Pancreas (tissue), 10 donors: Measurements from ENCODE around the gene FYN. TPM values are rescaled to one million over a fixed set of nuclear protein-coding genes. Genes with fewer than 3 reads are reported as not detected.

Source experiments
- ATAC-seq, 4 donors: fragments of 200-7000 bp; cut with Tn5 transposase; one replicate each; pipeline versions ENCODE4 v1.8.0 to v1.9.1; 2020; ENCODE audit warnings: mild to moderate bottlenecking in 4 of 4, moderate library complexity in 4 of 4
- DNase-seq, 6 donors: peaks; one replicate each; pipeline ENCODE4 v3.0.0-alpha.2; 2020
- FAIRE-seq: peaks from 2 replicates; lab custom pipeline; 2012; peaks lifted over from hg19 to GRCh38; lab: Jason Lieb, UNC
- H3K27ac ChIP-seq, 4 donors: fragments of 200-600 bp; sonication (generic); 1 replicate in 3 of 4; 2 replicates in 1 of 4; pipeline versions ENCODE4 v1.5.0 to v1.8.0; 2020
- H3K27me3 ChIP-seq, 4 donors: fragments of 200-600 bp; one replicate each; pipeline ENCODE4 v1.8.0; 2021
- H3K36me3 ChIP-seq, 3 donors: fragments of 200-600 bp; sonication (generic) in 1 of 3; one replicate each; pipeline versions ENCODE4 v1.5.0 to v1.8.0; 2020 to 2021
- H3K4me1 ChIP-seq, 3 donors: fragments of 200-600 bp; one replicate each; pipeline ENCODE4 v1.8.0; 2021
- H3K4me3 ChIP-seq, 4 donors: fragments of 200-600 bp; sonication (generic) in 2 of 4; one replicate each; pipeline versions ENCODE4 v1.5.0 to v1.8.0; 2020 to 2021
- H3K9me3 ChIP-seq, 4 donors: fragments of 200-600 bp; one replicate each; pipeline ENCODE4 v1.8.0; 2021
- WGBS, 2 donors: extraction: QIAGEN DNeasy Blood & Tissue Kit; methylation state at CpG; one replicate each; pipeline ENCODE4 v1.1.7; 2013; 5-methylcytosine and 5-hydroxymethylcytosine counted together
- intact Hi-C, 3 donors: fragments of 100-400 bp; cut with DNase I; formaldehyde crosslinking; loops; one replicate each; pipeline versions ENCODE4 v1.11.1 to v1.14.2; 2022
- polyA plus RNA-seq, 2 donors: library from polyadenylated mRNA; stranded (reverse); fragments of 200-250 nt; gene quantifications; one replicate each; pipeline ENCODE4 v1.2.3, GENCODE V29; 2013
- total RNA-seq, 6 donors: library from RNA; stranded (reverse); fragmentation: NEBNext Ultra II Directional in 4 of 6; extraction: Animal tissue kit (Norgen Biotek cat#: 25700) in 4 of 6; gene quantifications; one replicate each; pipeline versions ENCODE4 v1.2.1 to v1.2.4, GENCODE V29; 2021 to 2023
- TF ChIP-seq, protein P1 (sequence below), 4 donors: fragments of 200-600 bp; sonication (generic) in 3 of 4; IDR thresholded peaks; one replicate each; pipeline versions ENCODE4 v1.5.0 to v1.8.0; 2021; ENCODE audit warnings: antibody characterized with exemption in 4 of 4
- donor health status: healthy with polysubstance abuse.
- donor health status: DM: no; HTN: no; CAD: no; lungs with moderate emphysema.
- donor health status: DM: no; HTN: no; CAD: no.
- donor health status: control.
- donor health status: control.
- donor health status: Bipolar disorder and iron deficiency.
- donor health status: DM: yes; HTN: yes; CAD: no.
- donor health status: DM: no; HTN: no; CAD: no.
- donor health status: DM: no; HTN: no; CAD: no.
- donor health status: DM: yes; HTN: yes; CAD: no.

FYN gene
- total and polyA plus RNA-seq, 8 donors, result 6.4 to 21.7 (median 11.9) TPM

DNA sequence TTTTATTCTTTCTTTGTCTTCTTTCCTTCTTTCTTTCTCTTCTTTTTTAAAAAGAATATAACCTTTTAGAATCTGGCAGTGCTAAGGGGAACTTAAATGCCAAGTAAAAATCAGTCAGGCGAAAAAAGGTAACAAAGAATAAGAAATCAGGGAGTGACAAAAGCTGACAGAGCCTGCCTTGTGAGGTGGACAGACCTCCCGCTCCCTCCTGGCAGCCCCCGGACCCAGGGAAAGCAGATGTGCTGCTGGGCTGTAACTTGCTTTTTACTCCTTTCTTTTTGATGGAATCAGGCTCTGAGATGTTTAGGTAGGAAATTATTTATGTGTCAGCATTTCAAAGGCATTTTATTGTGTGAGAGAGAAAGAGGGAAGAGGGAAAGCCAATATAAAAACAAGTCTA is 172.1 kb downstream of the FYN start:
- no peak for FAIRE-seq
- DNase-seq, result no peak
- Histone ChIP-seq H3K4me3 (no peak overlapping the region), H3K4me1 (peaks cover 0 to 3% (median 0%) of the 10 kb centered on the region in 3 donors), H3K9me3 (no peaks in the 10 kb centered on the region), H3K27me3 (no peaks in the 10 kb centered on the region), H3K36me3 (no peaks in the 10 kb centered on the region), H3K27ac (no peak overlapping the region)
- WGBS, 2 donors, result 82 to 89% methylated on average over 3 of the region's 3 CpGs
- TF ChIP-seq, protein P1, sequence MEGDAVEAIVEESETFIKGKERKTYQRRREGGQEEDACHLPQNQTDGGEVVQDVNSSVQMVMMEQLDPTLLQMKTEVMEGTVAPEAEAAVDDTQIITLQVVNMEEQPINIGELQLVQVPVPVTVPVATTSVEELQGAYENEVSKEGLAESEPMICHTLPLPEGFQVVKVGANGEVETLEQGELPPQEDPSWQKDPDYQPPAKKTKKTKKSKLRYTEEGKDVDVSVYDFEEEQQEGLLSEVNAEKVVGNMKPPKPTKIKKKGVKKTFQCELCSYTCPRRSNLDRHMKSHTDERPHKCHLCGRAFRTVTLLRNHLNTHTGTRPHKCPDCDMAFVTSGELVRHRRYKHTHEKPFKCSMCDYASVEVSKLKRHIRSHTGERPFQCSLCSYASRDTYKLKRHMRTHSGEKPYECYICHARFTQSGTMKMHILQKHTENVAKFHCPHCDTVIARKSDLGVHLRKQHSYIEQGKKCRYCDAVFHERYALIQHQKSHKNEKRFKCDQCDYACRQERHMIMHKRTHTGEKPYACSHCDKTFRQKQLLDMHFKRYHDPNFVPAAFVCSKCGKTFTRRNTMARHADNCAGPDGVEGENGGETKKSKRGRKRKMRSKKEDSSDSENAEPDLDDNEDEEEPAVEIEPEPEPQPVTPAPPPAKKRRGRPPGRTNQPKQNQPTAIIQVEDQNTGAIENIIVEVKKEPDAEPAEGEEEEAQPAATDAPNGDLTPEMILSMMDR (IDR thresholded peaks at IDR 0.05), result no peak
- intact Hi-C loops, result no loop called here
- no peak for ATAC-seq

DNA sequence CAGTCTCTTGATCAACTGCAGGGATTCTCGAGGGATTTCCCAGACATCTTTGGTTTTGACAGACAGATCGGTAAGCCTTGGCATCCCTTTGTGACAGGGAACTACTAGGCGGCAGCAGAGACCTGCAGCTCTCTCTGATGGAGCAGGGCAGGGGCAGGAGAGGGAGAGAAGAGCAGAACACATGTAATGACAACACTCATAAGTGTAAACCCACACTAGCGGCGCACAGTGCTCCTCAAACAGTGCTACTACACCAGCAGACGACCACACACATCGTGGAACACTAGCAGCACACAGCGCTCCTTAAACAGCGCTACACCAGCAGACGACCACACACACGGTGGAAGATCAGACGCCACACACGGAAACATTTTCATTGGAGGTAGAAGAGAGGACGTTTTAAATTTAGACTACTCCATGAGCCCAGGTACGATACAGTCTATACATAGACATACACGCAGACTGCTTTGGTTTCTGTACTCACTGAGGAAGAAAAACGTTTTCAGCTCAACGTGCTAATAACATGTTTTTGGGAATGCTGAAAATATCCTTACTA is 173.0 kb downstream of the FYN start:
- Histone ChIP-seq H3K9me3 (no peaks in the 10 kb centered on the region), H3K36me3 (no peaks in the 10 kb centered on the region), H3K4me3 (no peak overlapping the region), H3K4me1 (peaks cover 0 to 3% (median 0%) of the 10 kb centered on the region in 3 donors), H3K27ac (no peak overlapping the region), H3K27me3 (no peaks in the 10 kb centered on the region)
- TF ChIP-seq, protein P1 (IDR thresholded peaks at IDR 0.05), result no peak
- ATAC-seq (no peak), FAIRE-seq (no peak), DNase-seq (no peak)
- intact Hi-C loops, result no loop called here
- 76 to 86% methylated on average over 18 of the region's 18 CpGs for whole genome bisulfite sequencing, 2 donors

DNA sequence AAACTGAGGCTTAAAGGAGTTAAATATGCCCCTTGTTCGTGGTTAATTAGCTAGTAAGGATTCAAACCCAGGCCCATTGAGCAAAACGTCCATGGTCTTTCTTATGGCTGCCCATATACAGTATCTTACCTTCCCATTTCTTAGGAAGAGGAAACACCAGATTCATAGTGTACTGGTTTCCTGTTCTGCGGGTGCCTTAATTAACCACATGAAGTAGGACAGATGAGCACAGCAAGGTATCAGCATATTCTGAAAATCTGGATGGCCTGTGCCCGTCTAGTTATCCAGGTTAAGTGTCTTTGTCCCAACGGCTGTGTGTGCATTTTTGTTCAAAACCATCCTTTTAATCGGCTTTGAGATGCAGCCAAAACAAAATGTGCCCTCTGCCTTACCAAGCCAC is 174.1 kb downstream of the FYN start:
- H3K9me3 ChIP-seq, result no peaks in the 10 kb centered on the region
- peaks cover 0 to 3% (median 0%) of the 10 kb centered on the region in 3 donors for H3K4me1 ChIP-seq
- FAIRE-seq (no peak), ATAC-seq (no peak), DNase-seq (no peak)
- H3K27ac ChIP-seq, result no peak overlapping the region
- TF ChIP-seq, protein P1 (IDR thresholded peaks at IDR 0.05), result no peak
- H3K36me3 ChIP-seq, result no peaks in the 10 kb centered on the region
- H3K4me3 ChIP-seq, result no peak overlapping the region
- WGBS, 2 donors, result 80 to 92% methylated on average over 6 of the region's 6 CpGs
- H3K27me3 ChIP-seq, result no peaks in the 10 kb centered on the region
- intact Hi-C loops, result no loop called here

DNA sequence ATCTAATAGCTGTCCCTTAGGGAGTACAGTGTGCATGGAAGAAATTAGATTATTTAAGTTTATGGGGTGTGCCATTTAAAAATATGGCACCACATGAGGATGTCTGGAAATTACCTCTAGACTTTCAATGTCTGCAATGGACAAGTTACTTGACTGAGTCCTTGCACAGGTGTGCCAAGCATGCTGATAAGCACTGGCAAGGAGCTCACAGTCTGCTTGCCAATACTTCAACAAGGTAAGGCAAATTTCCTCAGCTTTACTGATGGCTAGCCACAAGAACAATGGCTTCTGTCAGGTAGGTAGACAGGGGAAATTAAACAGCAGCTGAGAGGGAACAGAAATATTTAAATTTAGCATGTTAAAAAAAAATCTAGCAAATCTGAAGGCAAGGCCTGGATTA is 176.4 kb downstream of the FYN start:
- DNase-seq (peak in 4 of 6 donors; percentile 32 to 60 (median 50)), ATAC-seq (peak; percentile 52 to 79 (median 64)), FAIRE-seq (no peak)
- peaks cover 0 to 17% (median 0%) of the 10 kb centered on the region in 3 donors for H3K4me1 ChIP-seq
- H3K36me3 ChIP-seq, result no peaks in the 10 kb centered on the region
- no peak overlapping the region for H3K27ac ChIP-seq
- H3K4me3 ChIP-seq, result no peak overlapping the region
- TF ChIP-seq, protein P1 (IDR thresholded peaks at IDR 0.05), result no peak
- intact Hi-C loops, result no loop called here
- no peaks in the 10 kb centered on the region for H3K27me3 ChIP-seq
- no peaks in the 10 kb centered on the region for H3K9me3 ChIP-seq
